Measurements from ENCODE around the gene NCOA1.
A peak's percentile ranks its signal among the peaks of the same experiment; 100 is the strongest.

NCOA1 gene

DNA sequence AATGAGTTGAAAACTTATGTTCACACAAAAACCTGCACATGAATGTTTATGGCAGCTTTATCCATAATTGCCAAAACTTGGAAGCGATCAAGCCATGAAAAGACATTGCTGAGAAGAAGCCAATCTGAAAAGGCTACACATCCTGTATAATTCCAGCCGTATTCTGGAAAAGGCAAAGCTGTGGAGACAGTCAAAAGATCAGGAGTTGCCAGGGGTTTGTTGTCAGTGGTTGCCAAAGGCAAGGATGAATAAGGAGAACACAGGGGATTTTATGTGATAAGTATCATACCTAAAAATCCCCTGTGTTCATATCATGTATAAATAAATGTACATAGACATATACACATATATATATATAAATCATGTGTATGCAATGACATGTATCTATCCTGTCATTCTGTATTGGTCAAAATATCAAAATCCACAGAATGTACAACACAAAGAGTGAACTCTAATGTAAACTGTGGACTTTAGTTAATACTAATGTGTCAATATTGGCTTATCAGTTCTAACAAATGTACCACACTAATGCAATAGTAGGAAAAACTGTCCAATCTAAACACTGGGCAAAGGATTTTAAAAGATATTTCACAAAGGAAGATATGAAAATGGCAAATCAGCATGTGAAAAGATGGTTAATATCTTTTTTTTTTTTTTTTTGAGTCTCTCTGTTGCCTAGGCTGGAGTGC lies 226.4 kb downstream of the NCOA1 start:
- Histone ChIP-seq H3K18ac (ENCODE audit: low read length) (no peak overlapping the region), H3K79me1 (ENCODE audit: low read length) (no peaks in the 10 kb centered on the region), H3K23ac (ENCODE audit: low read length) (no peak overlapping the region), H3K14ac (ENCODE audit: low read length) (no peak overlapping the region), H2BK12ac (ENCODE audit: low read length) (no peak overlapping the region), H3K36me3 (ENCODE audit: control insufficient read depth in 1 of 2, insufficient read depth in 2 of 2, low read length in 2 of 2) (peaks cover 0 to 3% of the 10 kb centered on the region in 2 experiments), H3K79me2 (ENCODE audit: control insufficient read depth, insufficient read depth, low read length, poor library complexity) (no peaks in the 10 kb centered on the region), H4K12ac (ENCODE audit: low read depth, low read length) (no peak overlapping the region), H3K9ac (ENCODE audit: low read length) (no peak overlapping the region), H3K4me1 (ENCODE audit: control insufficient read depth in 1 of 2, insufficient read depth in 2 of 2, low read length in 2 of 2) (no peaks in the 10 kb centered on the region), H3K4me3 (ENCODE audit: low read depth, low read length) (no peak overlapping the region), H4K8ac (ENCODE audit: low read depth, low read length) (no peak overlapping the region), H2BK5ac (ENCODE audit: low read depth, low read length, poor library complexity) (no peak overlapping the region), H3K27me3 (ENCODE audit: insufficient read depth, low read length) (no peaks in the 10 kb centered on the region), H2BK120ac (ENCODE audit: insufficient read depth, low read length, poor library complexity) (no peak overlapping the region), H2AK5ac (ENCODE audit: low read length) (no peak overlapping the region), H4K91ac (ENCODE audit: low read depth, low read length) (no peak overlapping the region), H2AFZ (ENCODE audit: insufficient read depth, low read length, poor library complexity) (no peak overlapping the region), H3K4me2 (ENCODE audit: low read length) (no peak overlapping the region), H3K27ac (ENCODE audit: low read depth, low read length) (no peak overlapping the region), H3K4ac (ENCODE audit: low read depth, low read length) (no peak overlapping the region), H3K9me3 (ENCODE audit: insufficient read depth, low read depth, low read length) (no peaks in the 10 kb centered on the region)
- DNase-seq: no peak
- no CpG with 5 or more reads among the region's 2 CpGs for WGBS (ENCODE audit: extremely low coverage, insufficient coverage, insufficient read length)

DNA sequence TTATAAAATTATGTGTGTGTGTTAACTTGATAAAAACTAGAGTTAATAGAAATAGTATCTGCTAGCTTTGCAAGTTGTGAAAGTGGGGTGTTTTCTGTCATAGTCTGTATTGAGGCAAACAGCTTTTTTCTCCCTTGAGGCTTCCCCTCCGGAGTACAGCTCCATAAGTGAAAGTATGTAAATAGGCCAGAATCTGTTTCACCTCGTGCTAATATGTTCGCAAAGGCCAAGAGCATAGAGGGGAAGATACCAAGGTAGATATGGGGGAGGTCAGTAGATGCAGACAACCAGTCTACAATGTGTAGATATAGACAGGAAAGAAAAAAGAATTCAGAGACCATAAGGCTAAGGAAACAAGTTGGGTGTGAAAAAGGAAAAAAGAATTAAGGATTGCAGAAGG lies 229.3 kb downstream of the NCOA1 start:
- no peak overlapping the region for H3K9ac ChIP-seq (ENCODE audit: low read length)
- peaks cover 0 to 3% of the 10 kb centered on the region in 2 experiments for H3K36me3 ChIP-seq (ENCODE audit: control insufficient read depth in 1 of 2, insufficient read depth in 2 of 2, low read length in 2 of 2)
- H4K8ac ChIP-seq (ENCODE audit: low read depth, low read length): no peak overlapping the region
- H3K23ac ChIP-seq (ENCODE audit: low read length): no peak overlapping the region
- no peak overlapping the region for H4K91ac ChIP-seq (ENCODE audit: low read depth, low read length)
- H3K9me3 ChIP-seq (ENCODE audit: insufficient read depth, low read depth, low read length): no peaks in the 10 kb centered on the region
- H2AFZ ChIP-seq (ENCODE audit: insufficient read depth, low read length, poor library complexity): no peak overlapping the region
- no CpG with 5 or more reads among the region's 3 CpGs for WGBS (ENCODE audit: extremely low coverage, insufficient coverage, insufficient read length)
- no peak overlapping the region for H2BK12ac ChIP-seq (ENCODE audit: low read length)
- no peaks in the 10 kb centered on the region for H3K79me1 ChIP-seq (ENCODE audit: low read length)
- no peak overlapping the region for H3K27ac ChIP-seq (ENCODE audit: low read depth, low read length)
- no peak overlapping the region for H3K4me2 ChIP-seq (ENCODE audit: low read length)
- no peak overlapping the region for H3K4ac ChIP-seq (ENCODE audit: low read depth, low read length)
- no peak overlapping the region for H3K14ac ChIP-seq (ENCODE audit: low read length)
- no peaks in the 10 kb centered on the region for H3K4me1 ChIP-seq (ENCODE audit: control insufficient read depth in 1 of 2, insufficient read depth in 2 of 2, low read length in 2 of 2)
- no peak overlapping the region for H3K4me3 ChIP-seq (ENCODE audit: low read depth, low read length)
- H2AK5ac ChIP-seq (ENCODE audit: low read length): no peak overlapping the region
- no peak overlapping the region for H3K18ac ChIP-seq (ENCODE audit: low read length)
- H2BK120ac ChIP-seq (ENCODE audit: insufficient read depth, low read length, poor library complexity): no peak overlapping the region
- DNase-seq: no peak
- no peak overlapping the region for H4K12ac ChIP-seq (ENCODE audit: low read depth, low read length)
- no peaks in the 10 kb centered on the region for H3K79me2 ChIP-seq (ENCODE audit: control insufficient read depth, insufficient read depth, low read length, poor library complexity)
- no peak overlapping the region for H2BK5ac ChIP-seq (ENCODE audit: low read depth, low read length, poor library complexity)
- H3K27me3 ChIP-seq (ENCODE audit: insufficient read depth, low read length): no peaks in the 10 kb centered on the region

DNA sequence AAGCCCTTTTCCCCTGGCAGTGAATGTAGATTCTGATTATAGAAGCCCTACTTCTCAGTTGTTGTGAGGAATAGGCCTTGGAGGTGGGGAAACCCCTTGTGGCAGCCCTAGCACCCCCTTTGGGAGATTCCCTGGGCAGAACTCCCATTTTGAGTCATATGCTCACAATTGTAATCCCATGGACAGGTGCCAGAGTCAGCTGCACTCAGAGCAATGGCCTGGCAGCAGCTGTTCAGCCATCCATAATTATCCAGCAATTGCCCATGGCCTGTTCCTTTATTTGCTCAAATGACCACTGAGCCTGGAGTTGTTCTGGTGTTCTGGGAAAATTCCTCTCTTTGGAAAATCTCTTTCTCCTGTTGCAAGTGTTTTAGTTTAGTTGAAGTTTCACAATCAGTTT lies 230.4 kb downstream of the NCOA1 start:
- Histone ChIP-seq H3K27me3 (ENCODE audit: insufficient read depth, low read length) (no peaks in the 10 kb centered on the region), H4K91ac (ENCODE audit: low read depth, low read length) (no peak overlapping the region), H3K4ac (ENCODE audit: low read depth, low read length) (no peak overlapping the region), H3K14ac (ENCODE audit: low read length) (no peak overlapping the region), H3K79me2 (ENCODE audit: control insufficient read depth, insufficient read depth, low read length, poor library complexity) (no peaks in the 10 kb centered on the region), H3K23ac (ENCODE audit: low read length) (no peak overlapping the region), H3K36me3 (ENCODE audit: control insufficient read depth in 1 of 2, insufficient read depth in 2 of 2, low read length in 2 of 2) (peaks cover 0 to 3% of the 10 kb centered on the region in 2 experiments), H3K4me3 (ENCODE audit: low read depth, low read length) (no peak overlapping the region), H2BK5ac (ENCODE audit: low read depth, low read length, poor library complexity) (no peak overlapping the region), H3K4me2 (ENCODE audit: low read length) (no peak overlapping the region), H2AFZ (ENCODE audit: insufficient read depth, low read length, poor library complexity) (no peak overlapping the region), H2AK5ac (ENCODE audit: low read length) (no peak overlapping the region), H2BK120ac (ENCODE audit: insufficient read depth, low read length, poor library complexity) (peak overlapping the region; percentile 38), H3K9ac (ENCODE audit: low read length) (no peak overlapping the region), H4K12ac (ENCODE audit: low read depth, low read length) (no peak overlapping the region), H3K79me1 (ENCODE audit: low read length) (no peaks in the 10 kb centered on the region), H3K27ac (ENCODE audit: low read depth, low read length) (no peak overlapping the region), H3K9me3 (ENCODE audit: insufficient read depth, low read depth, low read length) (no peaks in the 10 kb centered on the region), H2BK12ac (ENCODE audit: low read length) (no peak overlapping the region), H3K18ac (ENCODE audit: low read length) (no peak overlapping the region), H4K8ac (ENCODE audit: low read depth, low read length) (no peak overlapping the region), H3K4me1 (ENCODE audit: control insufficient read depth in 1 of 2, insufficient read depth in 2 of 2, low read length in 2 of 2) (no peaks in the 10 kb centered on the region)
- peak in 1 of 2 donors; percentile 10 for DNase-seq

DNA sequence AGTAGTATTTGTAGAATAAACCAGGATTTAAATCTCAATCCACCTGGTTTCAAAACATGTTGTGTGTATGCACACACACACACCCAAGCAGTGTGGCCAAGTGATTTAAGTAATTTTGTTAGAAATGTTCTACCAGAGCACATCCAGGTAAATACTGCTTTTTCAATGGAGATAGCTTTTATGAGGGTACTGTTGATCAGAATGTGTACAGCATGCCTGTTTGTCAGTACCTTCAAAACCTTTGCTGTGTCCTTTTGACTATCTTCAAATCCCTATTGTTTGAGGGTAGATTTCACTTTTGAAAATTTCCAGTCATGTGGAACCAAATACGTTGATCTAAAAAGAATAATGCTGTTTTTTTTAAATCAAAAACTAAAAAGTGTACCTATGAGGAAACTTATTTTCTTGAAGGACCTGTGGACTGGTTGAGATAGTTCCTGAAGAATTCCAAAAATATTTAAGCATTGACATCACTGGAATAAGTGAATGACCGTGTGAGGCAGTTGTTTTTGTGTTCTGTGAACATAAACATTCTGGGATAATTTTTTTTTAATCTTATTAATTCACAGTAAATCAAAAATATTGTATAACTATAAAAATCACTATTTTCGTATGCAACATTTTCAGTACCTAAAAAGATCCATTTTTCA lies 231.2 kb downstream of the NCOA1 start:
- Histone ChIP-seq H2BK12ac (ENCODE audit: low read length) (no peak overlapping the region), H3K36me3 (ENCODE audit: control insufficient read depth in 1 of 2, insufficient read depth in 2 of 2, low read length in 2 of 2) (peaks cover 0 to 3% of the 10 kb centered on the region in 2 experiments), H3K18ac (ENCODE audit: low read length) (no peak overlapping the region), H2BK120ac (ENCODE audit: insufficient read depth, low read length, poor library complexity) (no peak overlapping the region), H3K9ac (ENCODE audit: low read length) (no peak overlapping the region), H4K91ac (ENCODE audit: low read depth, low read length) (no peak overlapping the region), H3K9me3 (ENCODE audit: insufficient read depth, low read depth, low read length) (no peaks in the 10 kb centered on the region), H3K4me2 (ENCODE audit: low read length) (no peak overlapping the region), H2BK5ac (ENCODE audit: low read depth, low read length, poor library complexity) (no peak overlapping the region), H3K4me3 (ENCODE audit: low read depth, low read length) (no peak overlapping the region), H3K4ac (ENCODE audit: low read depth, low read length) (no peak overlapping the region), H3K14ac (ENCODE audit: low read length) (no peak overlapping the region), H3K23ac (ENCODE audit: low read length) (no peak overlapping the region), H2AK5ac (ENCODE audit: low read length) (no peak overlapping the region), H2AFZ (ENCODE audit: insufficient read depth, low read length, poor library complexity) (no peak overlapping the region), H3K27ac (ENCODE audit: low read depth, low read length) (peak overlapping the region; percentile 10), H3K4me1 (ENCODE audit: control insufficient read depth in 1 of 2, insufficient read depth in 2 of 2, low read length in 2 of 2) (no peaks in the 10 kb centered on the region), H3K79me1 (ENCODE audit: low read length) (no peaks in the 10 kb centered on the region), H4K8ac (ENCODE audit: low read depth, low read length) (no peak overlapping the region), H3K79me2 (ENCODE audit: control insufficient read depth, insufficient read depth, low read length, poor library complexity) (no peaks in the 10 kb centered on the region), H3K27me3 (ENCODE audit: insufficient read depth, low read length) (no peaks in the 10 kb centered on the region), H4K12ac (ENCODE audit: low read depth, low read length) (no peak overlapping the region)
- DNase-seq: peak in 1 of 2 donors; percentile 71
- whole genome bisulfite sequencing (ENCODE audit: extremely low coverage, insufficient coverage, insufficient read length): no CpG with 5 or more reads among the region's 3 CpGs
